HEK293 (cell line): ENCODE measurements around the gene RGPD8.

Experiments used
- CTCF ChIA-PET: fragments of 350-600 bp; formaldehyde crosslinking; extraction: SDS; loops from one replicate; lab custom pipeline; 2021; ENCODE audit warnings: antibody characterized with exemption; lab: Yijun Ruan, JAX
- POLR2A ChIA-PET: fragments of 300-600 bp; formaldehyde crosslinking; extraction: SDS; loops from one replicate; lab custom pipeline; 2020; ENCODE audit warnings: antibody characterized with exemption, inconsistent platforms; lab: Yijun Ruan, JAX
- H3K27ac ChIP-seq: fragments of 200-500 bp; sonication (Bioruptor generic); 2 replicates; pipeline ENCODE4 v1.5.1; 2014; ENCODE audit warnings: low read depth, low read length, control low read depth, inconsistent platforms; ENCODE audit errors: extremely low read depth
- H3K36me3 ChIP-seq, 2 experiments: fragments of 200-500 bp in 1 of 2; sonication (Bioruptor generic) in 1 of 2; 1 replicate in 1 of 2; 2 replicates in 1 of 2; pipeline ENCODE4 v1.5.1; 2014 to 2017; ENCODE audit warnings: inconsistent platforms in 2 of 2, low read length in 2 of 2; ENCODE audit not compliant: control insufficient read depth in 2 of 2, insufficient read depth in 1 of 2
- H3K4me1 ChIP-seq: fragments of 200-500 bp; sonication (Bioruptor generic); 2 replicates; pipeline ENCODE4 v1.5.1; 2014; ENCODE audit warnings: mild to moderate bottlenecking, low read length, inconsistent platforms; ENCODE audit not compliant: control insufficient read depth, insufficient read depth
- H3K4me3 ChIP-seq: 2 replicates; pipeline ENCODE4 v1.5.1; 2011; ENCODE audit warnings: low read depth, mild to moderate bottlenecking, control low read depth, low read length, moderate library complexity
- H3K9me3 ChIP-seq: fragments of 200-500 bp; sonication (Bioruptor generic); 2 replicates; pipeline ENCODE4 v1.5.1; 2014; ENCODE audit warnings: low read depth, low read length, inconsistent platforms; ENCODE audit not compliant: control insufficient read depth, insufficient read depth
- FEZF1 ChIP-seq: fragments of 450-650 bp; formaldehyde crosslinking; IDR thresholded peaks from 2 replicates; pipeline ENCODE4 v1.5.1; 2016; ENCODE audit warnings: missing biosample characterization, missing genetic modification characterization
- GFI1B ChIP-seq: fragments of 450-650 bp; formaldehyde crosslinking; IDR thresholded peaks from 2 replicates; pipeline ENCODE4 v1.5.1; 2016; ENCODE audit warnings: missing biosample characterization, missing genetic modification characterization
- GLI4 ChIP-seq: fragments of 450-650 bp; formaldehyde crosslinking; IDR thresholded peaks from 2 replicates; pipeline ENCODE4 v1.5.1; 2016; ENCODE audit warnings: missing biosample characterization, missing genetic modification characterization
- MEIS1 ChIP-seq: sonication (generic); formaldehyde crosslinking; IDR thresholded peaks from 2 replicates; pipeline ENCODE4 v1.8.1; 2022; ENCODE audit warnings: missing genetic modification reagents, mild to moderate bottlenecking, borderline replicate concordance
- SALL2 ChIP-seq: fragments of 450-650 bp; formaldehyde crosslinking; IDR thresholded peaks from 2 replicates; pipeline ENCODE4 v1.5.0; 2017; ENCODE audit warnings: missing biosample characterization, mild to moderate bottlenecking, missing genetic modification characterization, borderline replicate concordance
- TCF7L2 ChIP-seq: IDR thresholded peaks from 2 replicates; pipeline ENCODE4 v1.6.1; 2011; ENCODE audit warnings: low read depth, mild to moderate bottlenecking, inconsistent platforms, low read length, moderate library complexity, borderline replicate concordance
- ZBTB1 ChIP-seq: fragments of 450-650 bp; formaldehyde crosslinking; IDR thresholded peaks from 2 replicates; pipeline ENCODE4 v1.5.1; 2016; ENCODE audit warnings: missing biosample characterization, missing genetic modification characterization
- ZNF169 ChIP-seq: fragments of 450-650 bp; formaldehyde crosslinking; IDR thresholded peaks from 2 replicates; pipeline ENCODE4 v1.5.1; 2016; ENCODE audit warnings: missing biosample characterization, missing genetic modification characterization
- ZNF2 ChIP-seq: fragments of 450-650 bp; formaldehyde crosslinking; IDR thresholded peaks from 2 replicates; pipeline ENCODE4 v1.5.1; 2016; ENCODE audit warnings: missing biosample characterization, missing genetic modification characterization
- ZNF202 ChIP-seq: fragments of 450-650 bp; formaldehyde crosslinking; IDR thresholded peaks from 2 replicates; pipeline ENCODE4 v1.5.1; 2016; ENCODE audit warnings: missing biosample characterization, missing genetic modification characterization, borderline replicate concordance
- ZNF341 ChIP-seq: fragments of 450-650 bp; formaldehyde crosslinking; IDR thresholded peaks from 2 replicates; pipeline ENCODE4; 2016; ENCODE audit warnings: low read depth, missing biosample characterization, missing genetic modification characterization
- ZNF394 ChIP-seq: fragments of 450-650 bp; formaldehyde crosslinking; IDR thresholded peaks from 2 replicates; pipeline ENCODE4 v1.5.1; 2016; ENCODE audit warnings: missing biosample characterization, missing genetic modification characterization, mild to moderate bottlenecking, moderate library complexity, borderline replicate concordance
- ZNF510 ChIP-seq: fragments of 450-650 bp; formaldehyde crosslinking; IDR thresholded peaks from 2 replicates; pipeline ENCODE4 v1.5.1; 2018; ENCODE audit warnings: mild to moderate bottlenecking, missing genetic modification characterization, missing biosample characterization; ENCODE audit not compliant: insufficient replicate concordance
- ZNF530 ChIP-seq: fragments of 450-650 bp; formaldehyde crosslinking; IDR thresholded peaks from 2 replicates; pipeline ENCODE4 v1.5.1; 2016; ENCODE audit warnings: low read depth, missing biosample characterization, missing genetic modification characterization
- ZNF558 ChIP-seq: fragments of 450-650 bp; formaldehyde crosslinking; IDR thresholded peaks from 2 replicates; pipeline ENCODE4 v1.5.1; 2016; ENCODE audit warnings: missing biosample characterization, missing genetic modification characterization
- ZNF561 ChIP-seq: fragments of 450-650 bp; IDR thresholded peaks from 2 replicates; pipeline ENCODE4 v1.5.1; 2018; ENCODE audit warnings: missing biosample characterization, missing genetic modification characterization, borderline replicate concordance
- ZNF596 ChIP-seq: fragments of 450-650 bp; IDR thresholded peaks from 2 replicates; pipeline ENCODE4 v1.5.0; 2018; ENCODE audit warnings: missing biosample characterization, mild to moderate bottlenecking, missing genetic modification characterization, moderate library complexity
- ZNF677 ChIP-seq: fragments of 450-650 bp; IDR thresholded peaks from 2 replicates; pipeline ENCODE4 v1.5.0; 2018; ENCODE audit warnings: missing biosample characterization, mild to moderate bottlenecking, missing genetic modification characterization, moderate library complexity
- ZNF777 ChIP-seq: fragments of 450-650 bp; formaldehyde crosslinking; IDR thresholded peaks from 2 replicates; pipeline ENCODE4 v1.5.1; 2017; ENCODE audit warnings: missing biosample characterization, missing genetic modification characterization, borderline replicate concordance
- ZSCAN16 ChIP-seq: fragments of 450-650 bp; formaldehyde crosslinking; IDR thresholded peaks from 2 replicates; pipeline ENCODE4 v1.5.1; 2016; ENCODE audit warnings: missing biosample characterization, missing genetic modification characterization
- TF ChIP-seq, protein P1 (sequence below): fragments of 450-650 bp; formaldehyde crosslinking; IDR thresholded peaks from 2 replicates; pipeline ENCODE4 v1.5.1; 2016; ENCODE audit warnings: missing biosample characterization, missing genetic modification characterization
- TF ChIP-seq, protein P2 (sequence below): fragments of 450-650 bp; formaldehyde crosslinking; IDR thresholded peaks from 2 replicates; pipeline ENCODE4 v1.5.1; 2016; ENCODE audit warnings: missing biosample characterization, missing genetic modification characterization, borderline replicate concordance
- TF ChIP-seq, protein P3 (sequence below): fragments of 450-650 bp; formaldehyde crosslinking; IDR thresholded peaks from 2 replicates; pipeline ENCODE4 v1.5.1; 2016; ENCODE audit warnings: missing biosample characterization, missing genetic modification characterization

RGPD8 gene

DNA sequence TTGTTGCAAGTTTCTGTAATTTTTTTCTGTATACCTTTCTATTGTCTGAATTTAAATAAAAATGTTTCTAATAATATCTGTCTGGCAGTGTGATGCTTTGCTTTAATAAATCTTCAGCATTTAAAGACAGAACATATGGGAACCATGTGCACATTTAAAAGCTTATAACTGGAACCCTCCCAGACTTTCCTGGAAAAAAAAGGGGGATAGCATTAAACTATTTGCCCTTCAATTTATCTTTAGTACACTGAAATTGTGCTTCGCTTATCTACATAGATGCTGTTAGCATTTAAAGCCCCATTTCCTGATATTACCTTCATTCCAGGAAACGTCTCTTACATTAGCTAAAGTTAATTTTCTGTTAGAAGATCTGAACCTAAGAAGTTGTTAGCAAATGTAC, 93.5 kb downstream of the RGPD8 start:
- no peaks in the 10 kb centered on the region for H3K9me3 ChIP-seq
- no peak overlapping the region for H3K4me3 ChIP-seq
- TF ChIP-seq MEIS1 (no peak), ZSCAN16 (no peak), GFI1B (no peak)
- H3K36me3 ChIP-seq = no peaks in the 10 kb centered on the region
- POLR2A ChIA-PET = no interaction called here
- H3K27ac ChIP-seq = no peak overlapping the region
- CTCF ChIA-PET = no interaction called here
- no peaks in the 10 kb centered on the region for H3K4me1 ChIP-seq

DNA sequence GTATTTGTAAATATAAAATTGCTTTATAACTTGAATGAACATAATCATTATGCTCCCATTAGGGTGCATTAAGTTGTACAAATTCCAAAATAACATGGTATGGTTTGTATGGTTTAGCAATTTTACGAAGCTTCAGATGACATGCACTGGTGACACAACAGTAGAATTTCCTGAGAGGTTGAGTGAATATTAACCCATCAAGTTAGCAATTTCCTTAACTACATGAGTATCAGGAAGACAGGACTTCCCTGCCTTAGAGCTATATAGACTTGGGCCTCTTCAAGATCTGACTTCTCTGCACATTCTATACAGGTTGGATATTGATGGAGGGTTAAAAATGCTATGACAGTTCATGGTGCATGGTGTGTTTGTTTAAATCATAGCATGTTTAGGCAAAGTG, 97.8 kb downstream of the RGPD8 start:
- CTCF ChIA-PET = no interaction called here
- H3K27ac ChIP-seq = no peak overlapping the region
- no peak overlapping the region for H3K4me3 ChIP-seq
- POLR2A ChIA-PET = no interaction called here
- no peaks in the 10 kb centered on the region for H3K9me3 ChIP-seq
- no peaks in the 10 kb centered on the region for H3K4me1 ChIP-seq
- H3K36me3 ChIP-seq = no peaks in the 10 kb centered on the region
- TF ChIP-seq TCF7L2 (no peak), ZNF2 (no peak), ZNF558 (no peak), SALL2 (tag by site-specific recombination) (no peak), ZNF341 (tag by site-specific recombination) (no peak), ZNF777 (tag by site-specific recombination) (no peak), GLI4 (tag by site-specific recombination) (no peak), ZNF596 (tag by site-specific recombination) (no peak), ZNF530 (no peak), ZNF202 (tag by site-specific recombination) (no peak), FEZF1 (tag by site-specific recombination) (no peak), ZNF677 (tag by site-specific recombination) (no peak), ZBTB1 (tag by site-specific recombination) (no peak), ZNF169 (no peak), ZNF561 (tag by site-specific recombination) (no peak), ZNF510 (no peak), ZNF394 (tag by site-specific recombination) (no peak)
- TF ChIP-seq, protein P1, sequence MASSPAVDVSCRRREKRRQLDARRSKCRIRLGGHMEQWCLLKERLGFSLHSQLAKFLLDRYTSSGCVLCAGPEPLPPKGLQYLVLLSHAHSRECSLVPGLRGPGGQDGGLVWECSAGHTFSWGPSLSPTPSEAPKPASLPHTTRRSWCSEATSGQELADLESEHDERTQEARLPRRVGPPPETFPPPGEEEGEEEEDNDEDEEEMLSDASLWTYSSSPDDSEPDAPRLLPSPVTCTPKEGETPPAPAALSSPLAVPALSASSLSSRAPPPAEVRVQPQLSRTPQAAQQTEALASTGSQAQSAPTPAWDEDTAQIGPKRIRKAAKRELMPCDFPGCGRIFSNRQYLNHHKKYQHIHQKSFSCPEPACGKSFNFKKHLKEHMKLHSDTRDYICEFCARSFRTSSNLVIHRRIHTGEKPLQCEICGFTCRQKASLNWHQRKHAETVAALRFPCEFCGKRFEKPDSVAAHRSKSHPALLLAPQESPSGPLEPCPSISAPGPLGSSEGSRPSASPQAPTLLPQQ (tag by site-specific recombination) = no peak
- TF ChIP-seq, protein P2, sequence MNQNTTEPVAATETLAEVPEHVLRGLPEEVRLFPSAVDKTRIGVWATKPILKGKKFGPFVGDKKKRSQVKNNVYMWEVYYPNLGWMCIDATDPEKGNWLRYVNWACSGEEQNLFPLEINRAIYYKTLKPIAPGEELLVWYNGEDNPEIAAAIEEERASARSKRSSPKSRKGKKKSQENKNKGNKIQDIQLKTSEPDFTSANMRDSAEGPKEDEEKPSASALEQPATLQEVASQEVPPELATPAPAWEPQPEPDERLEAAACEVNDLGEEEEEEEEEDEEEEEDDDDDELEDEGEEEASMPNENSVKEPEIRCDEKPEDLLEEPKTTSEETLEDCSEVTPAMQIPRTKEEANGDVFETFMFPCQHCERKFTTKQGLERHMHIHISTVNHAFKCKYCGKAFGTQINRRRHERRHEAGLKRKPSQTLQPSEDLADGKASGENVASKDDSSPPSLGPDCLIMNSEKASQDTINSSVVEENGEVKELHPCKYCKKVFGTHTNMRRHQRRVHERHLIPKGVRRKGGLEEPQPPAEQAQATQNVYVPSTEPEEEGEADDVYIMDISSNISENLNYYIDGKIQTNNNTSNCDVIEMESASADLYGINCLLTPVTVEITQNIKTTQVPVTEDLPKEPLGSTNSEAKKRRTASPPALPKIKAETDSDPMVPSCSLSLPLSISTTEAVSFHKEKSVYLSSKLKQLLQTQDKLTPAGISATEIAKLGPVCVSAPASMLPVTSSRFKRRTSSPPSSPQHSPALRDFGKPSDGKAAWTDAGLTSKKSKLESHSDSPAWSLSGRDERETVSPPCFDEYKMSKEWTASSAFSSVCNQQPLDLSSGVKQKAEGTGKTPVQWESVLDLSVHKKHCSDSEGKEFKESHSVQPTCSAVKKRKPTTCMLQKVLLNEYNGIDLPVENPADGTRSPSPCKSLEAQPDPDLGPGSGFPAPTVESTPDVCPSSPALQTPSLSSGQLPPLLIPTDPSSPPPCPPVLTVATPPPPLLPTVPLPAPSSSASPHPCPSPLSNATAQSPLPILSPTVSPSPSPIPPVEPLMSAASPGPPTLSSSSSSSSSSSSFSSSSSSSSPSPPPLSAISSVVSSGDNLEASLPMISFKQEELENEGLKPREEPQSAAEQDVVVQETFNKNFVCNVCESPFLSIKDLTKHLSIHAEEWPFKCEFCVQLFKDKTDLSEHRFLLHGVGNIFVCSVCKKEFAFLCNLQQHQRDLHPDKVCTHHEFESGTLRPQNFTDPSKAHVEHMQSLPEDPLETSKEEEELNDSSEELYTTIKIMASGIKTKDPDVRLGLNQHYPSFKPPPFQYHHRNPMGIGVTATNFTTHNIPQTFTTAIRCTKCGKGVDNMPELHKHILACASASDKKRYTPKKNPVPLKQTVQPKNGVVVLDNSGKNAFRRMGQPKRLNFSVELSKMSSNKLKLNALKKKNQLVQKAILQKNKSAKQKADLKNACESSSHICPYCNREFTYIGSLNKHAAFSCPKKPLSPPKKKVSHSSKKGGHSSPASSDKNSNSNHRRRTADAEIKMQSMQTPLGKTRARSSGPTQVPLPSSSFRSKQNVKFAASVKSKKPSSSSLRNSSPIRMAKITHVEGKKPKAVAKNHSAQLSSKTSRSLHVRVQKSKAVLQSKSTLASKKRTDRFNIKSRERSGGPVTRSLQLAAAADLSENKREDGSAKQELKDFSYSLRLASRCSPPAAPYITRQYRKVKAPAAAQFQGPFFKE (tag by site-specific recombination) = no peak
- TF ChIP-seq, protein P3, sequence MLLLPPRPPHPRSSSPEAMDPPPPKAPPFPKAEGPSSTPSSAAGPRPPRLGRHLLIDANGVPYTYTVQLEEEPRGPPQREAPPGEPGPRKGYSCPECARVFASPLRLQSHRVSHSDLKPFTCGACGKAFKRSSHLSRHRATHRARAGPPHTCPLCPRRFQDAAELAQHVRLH = no peak
